Cardiac fibroblast (primary cell): ENCODE measurements around the gene ACOT7.

Source experiments
- DNase-seq, 2 donors: peaks; one replicate each; pipeline versions ENCODE4 v3.0.0 to v3.0.0-alpha.2; 2010; ENCODE audit warnings: low read depth in 2 of 2
- H3K4me3 ChIP-seq, 2 donors: replicated peaks in 1 of 2; 1 replicate in 1 of 2; 2 replicates in 1 of 2; pipeline ENCODE4 v1.5.1; 2011; ENCODE audit warnings: low read depth in 2 of 2, low read length in 2 of 2, mild to moderate bottlenecking in 2 of 2, moderate library complexity in 1 of 2
- CTCF ChIP-seq: IDR thresholded peaks from one replicate; pipeline ENCODE4 v1.5.1; 2011; ENCODE audit warnings: low read depth, mild to moderate bottlenecking, low read length, inconsistent platforms

The ACOT7 gene

GRCh38 chr1:6218375-6219164, 175.0 kb downstream of the ACOT7 start:
- no peak for DNase-seq
- H3K4me3 ChIP-seq: no peak overlapping the region
- TF ChIP-seq CTCF: no peak
